B cell (primary cell): ENCODE measurements around the gene HECTD2. TPM values are rescaled to one million over a fixed set of nuclear protein-coding genes. Genes with fewer than 3 reads are reported as not detected.
"Not testable (repeated sequence)": the region's sequence is repeated elsewhere in the genome, so short reads cannot be mapped to it uniquely, and the experiment has no call there.

Source experiments
- ATAC-seq: fragments of 200-7000 bp; cut with Tn5 transposase; one replicate; pipeline ENCODE4 v1.10.0; 2021; ENCODE audit warnings: low read depth, mild to moderate bottlenecking, moderate number of reproducible peaks, moderate library complexity
- CTCF ChIA-PET: fragments of 350-600 bp; sonication (Branson Sonifier 250); formaldehyde crosslinking; loops from one replicate; lab custom pipeline; 2021; ENCODE audit warnings: antibody characterized with exemption, inconsistent platforms; lab: Charles Lee
- POLR2A ChIA-PET: fragments of 350-600 bp; sonication (Branson Sonifier 250); formaldehyde crosslinking; loops from one replicate; lab custom pipeline; 2021; ENCODE audit warnings: antibody characterized with exemption; lab: Charles Lee
- DNase-seq: peaks from one replicate; pipeline ENCODE4 v3.0.0; 2013
- H2AFZ ChIP-seq: 2 replicates; pipeline ENCODE4 v1.6.1; 2012; ENCODE audit warnings: mild to moderate bottlenecking, low read depth, low read length; ENCODE audit not compliant: insufficient read depth, poor library complexity, severe bottlenecking
- H3K27ac ChIP-seq, 2 donors: 1 replicate in 1 of 2; 2 replicates in 1 of 2; pipeline ENCODE4 v1.5.1; 2012 to 2013; ENCODE audit warnings: low read length in 2 of 2, mild to moderate bottlenecking in 2 of 2, moderate library complexity in 1 of 2
- H3K27me3 ChIP-seq, 4 experiments: fragments of 200-600 bp in 1 of 4; sonication (generic) in 1 of 4; replicated peaks in 1 of 4; 1 replicate in 2 of 4; 2 replicates in 2 of 4; pipeline versions ENCODE4 v1.6.1 to v1.7.0; 2013 to 2016; ENCODE audit warnings: low read length in 3 of 4, mild to moderate bottlenecking in 2 of 4, mixed read lengths in 1 of 4, moderate library complexity in 1 of 4; ENCODE audit not compliant: insufficient read depth in 4 of 4, control insufficient read depth in 3 of 4; ENCODE audit errors: control extremely low read depth in 1 of 4
- H3K36me3 ChIP-seq, 2 experiments: replicated peaks in 1 of 2; 1 replicate in 1 of 2; 2 replicates in 1 of 2; pipeline versions ENCODE4 v1.6.1 to v1.7.1; 2013; ENCODE audit warnings: low read length in 1 of 2; ENCODE audit not compliant: insufficient read depth in 2 of 2, control insufficient read depth in 1 of 2; ENCODE audit errors: control extremely low read depth in 1 of 2, extremely low read depth in 1 of 2
- H3K4me1 ChIP-seq, 2 donors: fragments of 200-600 bp in 1 of 2; sonication (generic) in 1 of 2; 1 replicate in 1 of 2; 2 replicates in 1 of 2; pipeline versions ENCODE4 v1.5.1 to v1.6.1; 2013 to 2017; ENCODE audit warnings: low read length in 2 of 2; ENCODE audit not compliant: control insufficient read depth in 2 of 2, insufficient read depth in 2 of 2
- H3K4me2 ChIP-seq: replicated peaks from 2 replicates; pipeline ENCODE3; 2012; ENCODE audit warnings: mild to moderate bottlenecking, low read depth, low read length; ENCODE audit not compliant: poor library complexity, severe bottlenecking
- H3K4me3 ChIP-seq, 5 experiments: fragments of 200-600 bp in 1 of 5; sonication (generic) in 1 of 5; 1 replicate in 3 of 5; 2 replicates in 2 of 5; pipeline versions ENCODE4 v1.5.1 to v1.7.0; 2011 to 2016; ENCODE audit warnings: low read length in 4 of 5, mild to moderate bottlenecking in 4 of 5, low read depth in 2 of 5, control low read depth in 1 of 5, moderate library complexity in 1 of 5; ENCODE audit not compliant: insufficient read depth in 1 of 5; ENCODE audit errors: control extremely low read depth in 1 of 5, extremely low read depth in 1 of 5
- H3K79me2 ChIP-seq: fragments of 200-600 bp; sonication (generic); one replicate; pipeline ENCODE4 v1.6.0; 2016; ENCODE audit warnings: low read length; ENCODE audit not compliant: control insufficient read depth, insufficient read depth
- H3K9ac ChIP-seq: fragments of 200-600 bp; sonication (generic); 2 replicates; pipeline ENCODE4 v1.6.1; 2017; ENCODE audit warnings: mild to moderate bottlenecking, low read length, moderate library complexity
- H3K9me3 ChIP-seq, 3 donors: one replicate each; pipeline versions ENCODE4 v1.6.1 to v1.7.1; 2013; ENCODE audit warnings: low read length in 2 of 3; ENCODE audit not compliant: control insufficient read depth in 2 of 3, insufficient read depth in 1 of 3; ENCODE audit errors: control extremely low read depth in 1 of 3
- H4K20me1 ChIP-seq: 2 replicates; pipeline ENCODE4 v1.6.0; 2012; ENCODE audit warnings: mild to moderate bottlenecking, low read length; ENCODE audit not compliant: insufficient read depth, control insufficient read depth, poor library complexity, severe bottlenecking
- H3K27ac Mint-ChIP-seq: one replicate; pipeline ENCODE4 v1.8.0; 2021; ENCODE audit warnings: mixed read lengths
- H3K27me3 Mint-ChIP-seq: one replicate; pipeline ENCODE4 v1.8.0; 2021; ENCODE audit warnings: mixed read lengths
- H3K4me1 Mint-ChIP-seq: one replicate; pipeline ENCODE4 v1.8.0; 2021; ENCODE audit warnings: mixed read lengths
- H3K4me3 Mint-ChIP-seq: one replicate; pipeline ENCODE4 v1.8.0; 2021; ENCODE audit warnings: mixed read lengths
- H3K9me3 Mint-ChIP-seq: one replicate; pipeline ENCODE4 v1.8.0; 2022; ENCODE audit warnings: mixed read lengths; ENCODE audit not compliant: insufficient read depth
- EZH2 ChIP-seq: IDR thresholded peaks from 2 replicates; pipeline ENCODE4 v1.6.1; 2012; ENCODE audit warnings: borderline replicate concordance, low read depth, mild to moderate bottlenecking, moderate library complexity, low read length; ENCODE audit not compliant: insufficient read depth, poor library complexity, severe bottlenecking
- WGBS: methylation state at CpG from one replicate; pipeline ENCODE4 v1.1.5; 2013; ENCODE audit warnings: missing lambda C conversion rate; ENCODE audit not compliant: insufficient coverage; 5-methylcytosine and 5-hydroxymethylcytosine counted together
- intact Hi-C: fragments of 100-400 bp; cut with micrococcal nuclease; formaldehyde crosslinking; loops from one replicate; pipeline ENCODE4 v1.10.0; 2022
- polyA plus RNA-seq: library from polyadenylated mRNA; depleted of rRNA; stranded (reverse); fragments of >200 nt; gene quantifications from 2 replicates; pipeline ENCODE4 v1.2.3, GENCODE V29; 2012
- total RNA-seq, 2 donors: library from RNA; stranded (reverse); fragments of 120-200 nt in 1 of 2; gene quantifications; 1 replicate in 1 of 2; 2 replicates in 1 of 2; pipeline versions ENCODE4 v1.2.3 to v1.2.4, GENCODE V29; 2013 to 2022
- TF ChIP-seq, protein P1 (sequence below): fragments of 200-600 bp; IDR thresholded peaks from one replicate; pipeline ENCODE4 v1.8.0; 2022; ENCODE audit warnings: antibody characterized with exemption, mild to moderate bottlenecking

The HECTD2 gene
- total and polyA plus RNA-seq, 2 donors (not counting 1 experiment from before 2014, with no cell fraction given): 2.9 to 7.9 TPM

DNA sequence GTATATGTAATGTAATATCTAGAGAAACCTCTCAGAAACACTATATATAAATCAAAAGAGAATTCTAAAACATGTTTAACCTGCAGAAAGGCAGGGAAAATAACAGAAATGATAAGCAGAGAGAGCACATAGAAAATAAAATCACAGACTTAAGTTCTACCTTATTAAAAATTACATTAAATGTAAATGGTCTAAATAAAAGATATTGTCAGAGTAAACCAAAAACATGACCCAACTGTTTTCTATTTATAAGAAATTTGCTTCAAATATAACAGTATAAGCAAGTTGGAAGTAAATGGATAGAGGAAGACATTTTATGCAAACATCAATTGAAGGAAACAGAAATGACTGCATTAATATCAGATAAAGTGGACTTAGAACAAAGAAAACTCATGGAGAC is 43.4 kb downstream of the HECTD2 start:
- Histone ChIP-seq H3K4me1 (no peaks in the 10 kb centered on the region), H3K4me2 (no peak overlapping the region), H3K9ac (no peak overlapping the region), H3K27ac (no peak overlapping the region), H2AFZ (no peak overlapping the region), H4K20me1 (no peaks in the 10 kb centered on the region), H3K36me3 (no peaks in the 10 kb centered on the region), H3K27me3 (no peaks in the 10 kb centered on the region), H3K9me3 (peaks cover 1 to 19% (median 4%) of the 10 kb centered on the region in 3 donors), H3K79me2 (no peaks in the 10 kb centered on the region), H3K4me3 (no peak overlapping the region)
- no peaks in the 10 kb centered on the region for H3K4me1 Mint-ChIP-seq
- intact Hi-C loops: no loop called here
- H3K27ac Mint-ChIP-seq: no peak overlapping the region
- CTCF ChIA-PET: no interaction called here
- no peak for TF ChIP-seq EZH2
- TF ChIP-seq, protein P1, sequence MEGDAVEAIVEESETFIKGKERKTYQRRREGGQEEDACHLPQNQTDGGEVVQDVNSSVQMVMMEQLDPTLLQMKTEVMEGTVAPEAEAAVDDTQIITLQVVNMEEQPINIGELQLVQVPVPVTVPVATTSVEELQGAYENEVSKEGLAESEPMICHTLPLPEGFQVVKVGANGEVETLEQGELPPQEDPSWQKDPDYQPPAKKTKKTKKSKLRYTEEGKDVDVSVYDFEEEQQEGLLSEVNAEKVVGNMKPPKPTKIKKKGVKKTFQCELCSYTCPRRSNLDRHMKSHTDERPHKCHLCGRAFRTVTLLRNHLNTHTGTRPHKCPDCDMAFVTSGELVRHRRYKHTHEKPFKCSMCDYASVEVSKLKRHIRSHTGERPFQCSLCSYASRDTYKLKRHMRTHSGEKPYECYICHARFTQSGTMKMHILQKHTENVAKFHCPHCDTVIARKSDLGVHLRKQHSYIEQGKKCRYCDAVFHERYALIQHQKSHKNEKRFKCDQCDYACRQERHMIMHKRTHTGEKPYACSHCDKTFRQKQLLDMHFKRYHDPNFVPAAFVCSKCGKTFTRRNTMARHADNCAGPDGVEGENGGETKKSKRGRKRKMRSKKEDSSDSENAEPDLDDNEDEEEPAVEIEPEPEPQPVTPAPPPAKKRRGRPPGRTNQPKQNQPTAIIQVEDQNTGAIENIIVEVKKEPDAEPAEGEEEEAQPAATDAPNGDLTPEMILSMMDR: no peak
- POLR2A ChIA-PET: no interaction called here
- no peaks in the 10 kb centered on the region for H3K27me3 Mint-ChIP-seq
- DNase-seq: no peak
- peaks cover 16% of the 10 kb centered on the region for H3K9me3 Mint-ChIP-seq
- no peak overlapping the region for H3K4me3 Mint-ChIP-seq
- ATAC-seq: no peak

DNA sequence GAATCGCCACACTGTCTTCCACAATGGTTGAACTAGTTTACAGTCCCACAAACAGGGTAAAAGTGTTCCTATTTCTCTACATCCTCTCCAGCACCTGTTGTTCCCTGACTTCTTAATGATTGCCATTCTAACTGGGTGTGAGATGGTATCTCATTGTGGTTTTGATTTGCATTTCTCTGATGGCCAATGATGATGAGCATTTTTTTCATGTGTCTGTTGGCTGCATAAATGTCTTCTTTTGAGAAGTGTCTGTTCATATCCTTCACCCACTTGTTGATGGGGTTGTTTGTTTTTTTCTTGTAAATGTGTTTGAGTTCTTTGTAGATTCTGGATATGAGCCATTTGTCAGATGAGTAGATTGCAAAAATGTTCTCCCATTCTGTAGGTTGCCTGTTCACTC is 45.0 kb downstream of the HECTD2 start:
- H3K27me3 ChIP-seq, CTCF ChIA-PET, ATAC-seq, H3K4me1 ChIP-seq, H4K20me1 ChIP-seq, H3K4me1 Mint-ChIP-seq, H3K27me3 Mint-ChIP-seq, H3K36me3 ChIP-seq, H3K9ac ChIP-seq, H3K27ac ChIP-seq, DNase-seq, H3K79me2 ChIP-seq, H2AFZ ChIP-seq, H3K27ac Mint-ChIP-seq, H3K4me3 ChIP-seq, H3K4me2 ChIP-seq, H3K4me3 Mint-ChIP-seq, POLR2A ChIA-PET, intact Hi-C loops: not testable (repeated sequence)
- peaks cover 1 to 12% (median 4%) of the 10 kb centered on the region in 3 donors for H3K9me3 ChIP-seq
- H3K9me3 Mint-ChIP-seq: peaks cover 16% of the 10 kb centered on the region
- no CpG with 5 or more reads among the region's 1 CpG for WGBS
